WTC11 (cell line): ENCODE measurements around the gene NRIP3.

ENCODE experiments used
- AR ChIP-seq: fragments of 250-450 bp; sonication (Bioruptor Pico); IDR thresholded peaks from 2 replicates; pipeline ENCODE4 v1.9.0; 2021; ENCODE audit warnings: mild to moderate bottlenecking
- CREB1 ChIP-seq: sonication (generic); formaldehyde crosslinking; IDR thresholded peaks from 2 replicates; pipeline ENCODE4 v1.8.0; 2023; ENCODE audit warnings: mild to moderate bottlenecking, missing genetic modification reagents
- CTCF ChIP-seq: fragments of 200-600 bp; IDR thresholded peaks from 2 replicates; pipeline ENCODE4 v1.8.0; 2022; ENCODE audit warnings: antibody characterized with exemption
- E2F5 ChIP-seq: sonication (generic); formaldehyde crosslinking; IDR thresholded peaks from 2 replicates; pipeline ENCODE4 v1.8.1; 2022; ENCODE audit warnings: mild to moderate bottlenecking, moderate library complexity, missing genetic modification reagents
- MXD4 ChIP-seq: fragments of 250-450 bp; sonication (Bioruptor Pico); IDR thresholded peaks from 2 replicates; pipeline ENCODE4 v1.8.0; 2021; ENCODE audit warnings: mild to moderate bottlenecking, moderate library complexity, borderline replicate concordance
- NFYB ChIP-seq: sonication (generic); formaldehyde crosslinking; conservative IDR thresholded peaks from 2 replicates; pipeline ENCODE4 v1.8.0; 2022; ENCODE audit warnings: low read depth, missing genetic modification reagents
- NR2C2 ChIP-seq: sonication (generic); formaldehyde crosslinking; IDR thresholded peaks from 2 replicates; pipeline ENCODE4 v1.8.0; 2022; ENCODE audit warnings: mild to moderate bottlenecking, missing genetic modification reagents
- RELA ChIP-seq: sonication (generic); formaldehyde crosslinking; IDR thresholded peaks from 2 replicates; pipeline ENCODE4 v1.8.1; 2022; ENCODE audit warnings: missing genetic modification reagents, mild to moderate bottlenecking, borderline replicate concordance
- ZNF121 ChIP-seq: sonication (generic); formaldehyde crosslinking; IDR thresholded peaks from 2 replicates; pipeline ENCODE4 v1.8.0; 2023; ENCODE audit warnings: missing genetic modification reagents
- ZNF416 ChIP-seq: fragments of 250-450 bp; sonication (Bioruptor Pico); IDR thresholded peaks from 2 replicates; pipeline ENCODE4 v1.9.0; 2021; ENCODE audit warnings: mild to moderate bottlenecking, inconsistent platforms
- TF ChIP-seq, protein P1 (sequence below): sonication (generic); formaldehyde crosslinking; IDR thresholded peaks from 2 replicates; pipeline ENCODE4 v1.8.0; 2022; ENCODE audit warnings: missing genetic modification reagents
- TF ChIP-seq, protein P2 (sequence below): sonication (generic); formaldehyde crosslinking; IDR thresholded peaks from 2 replicates; pipeline ENCODE4 v1.8.0; 2023; ENCODE audit warnings: missing genetic modification reagents, mild to moderate bottlenecking, borderline replicate concordance

GRCh38 chr11:9047964-9048523 lies 44.2 kb upstream of the NRIP3 start:
- no peak for TF ChIP-seq NFYB (CRISPR knock-in tag)
- no peak for TF ChIP-seq CTCF
- TF ChIP-seq E2F5 (CRISPR knock-in tag): no peak
- TF ChIP-seq, protein P1, sequence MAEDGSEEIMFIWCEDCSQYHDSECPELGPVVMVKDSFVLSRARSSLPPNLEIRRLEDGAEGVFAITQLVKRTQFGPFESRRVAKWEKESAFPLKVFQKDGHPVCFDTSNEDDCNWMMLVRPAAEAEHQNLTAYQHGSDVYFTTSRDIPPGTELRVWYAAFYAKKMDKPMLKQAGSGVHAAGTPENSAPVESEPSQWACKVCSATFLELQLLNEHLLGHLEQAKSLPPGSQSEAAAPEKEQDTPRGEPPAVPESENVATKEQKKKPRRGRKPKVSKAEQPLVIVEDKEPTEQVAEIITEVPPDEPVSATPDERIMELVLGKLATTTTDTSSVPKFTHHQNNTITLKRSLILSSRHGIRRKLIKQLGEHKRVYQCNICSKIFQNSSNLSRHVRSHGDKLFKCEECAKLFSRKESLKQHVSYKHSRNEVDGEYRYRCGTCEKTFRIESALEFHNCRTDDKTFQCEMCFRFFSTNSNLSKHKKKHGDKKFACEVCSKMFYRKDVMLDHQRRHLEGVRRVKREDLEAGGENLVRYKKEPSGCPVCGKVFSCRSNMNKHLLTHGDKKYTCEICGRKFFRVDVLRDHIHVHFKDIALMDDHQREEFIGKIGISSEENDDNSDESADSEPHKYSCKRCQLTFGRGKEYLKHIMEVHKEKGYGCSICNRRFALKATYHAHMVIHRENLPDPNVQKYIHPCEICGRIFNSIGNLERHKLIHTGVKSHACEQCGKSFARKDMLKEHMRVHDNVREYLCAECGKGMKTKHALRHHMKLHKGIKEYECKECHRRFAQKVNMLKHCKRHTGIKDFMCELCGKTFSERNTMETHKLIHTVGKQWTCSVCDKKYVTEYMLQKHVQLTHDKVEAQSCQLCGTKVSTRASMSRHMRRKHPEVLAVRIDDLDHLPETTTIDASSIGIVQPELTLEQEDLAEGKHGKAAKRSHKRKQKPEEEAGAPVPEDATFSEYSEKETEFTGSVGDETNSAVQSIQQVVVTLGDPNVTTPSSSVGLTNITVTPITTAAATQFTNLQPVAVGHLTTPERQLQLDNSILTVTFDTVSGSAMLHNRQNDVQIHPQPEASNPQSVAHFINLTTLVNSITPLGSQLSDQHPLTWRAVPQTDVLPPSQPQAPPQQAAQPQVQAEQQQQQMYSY (CRISPR knock-in tag): no peak
- TF ChIP-seq AR (CRISPR knock-in tag): no peak
- TF ChIP-seq CREB1 (CRISPR knock-in tag): no peak
- TF ChIP-seq ZNF416 (CRISPR knock-in tag): no peak
- no peak for TF ChIP-seq RELA (CRISPR knock-in tag)
- TF ChIP-seq MXD4 (CRISPR knock-in tag): no peak
- TF ChIP-seq NR2C2 (CRISPR knock-in tag): no peak
- TF ChIP-seq ZNF121 (CRISPR knock-in tag): no peak
- TF ChIP-seq, protein P2, sequence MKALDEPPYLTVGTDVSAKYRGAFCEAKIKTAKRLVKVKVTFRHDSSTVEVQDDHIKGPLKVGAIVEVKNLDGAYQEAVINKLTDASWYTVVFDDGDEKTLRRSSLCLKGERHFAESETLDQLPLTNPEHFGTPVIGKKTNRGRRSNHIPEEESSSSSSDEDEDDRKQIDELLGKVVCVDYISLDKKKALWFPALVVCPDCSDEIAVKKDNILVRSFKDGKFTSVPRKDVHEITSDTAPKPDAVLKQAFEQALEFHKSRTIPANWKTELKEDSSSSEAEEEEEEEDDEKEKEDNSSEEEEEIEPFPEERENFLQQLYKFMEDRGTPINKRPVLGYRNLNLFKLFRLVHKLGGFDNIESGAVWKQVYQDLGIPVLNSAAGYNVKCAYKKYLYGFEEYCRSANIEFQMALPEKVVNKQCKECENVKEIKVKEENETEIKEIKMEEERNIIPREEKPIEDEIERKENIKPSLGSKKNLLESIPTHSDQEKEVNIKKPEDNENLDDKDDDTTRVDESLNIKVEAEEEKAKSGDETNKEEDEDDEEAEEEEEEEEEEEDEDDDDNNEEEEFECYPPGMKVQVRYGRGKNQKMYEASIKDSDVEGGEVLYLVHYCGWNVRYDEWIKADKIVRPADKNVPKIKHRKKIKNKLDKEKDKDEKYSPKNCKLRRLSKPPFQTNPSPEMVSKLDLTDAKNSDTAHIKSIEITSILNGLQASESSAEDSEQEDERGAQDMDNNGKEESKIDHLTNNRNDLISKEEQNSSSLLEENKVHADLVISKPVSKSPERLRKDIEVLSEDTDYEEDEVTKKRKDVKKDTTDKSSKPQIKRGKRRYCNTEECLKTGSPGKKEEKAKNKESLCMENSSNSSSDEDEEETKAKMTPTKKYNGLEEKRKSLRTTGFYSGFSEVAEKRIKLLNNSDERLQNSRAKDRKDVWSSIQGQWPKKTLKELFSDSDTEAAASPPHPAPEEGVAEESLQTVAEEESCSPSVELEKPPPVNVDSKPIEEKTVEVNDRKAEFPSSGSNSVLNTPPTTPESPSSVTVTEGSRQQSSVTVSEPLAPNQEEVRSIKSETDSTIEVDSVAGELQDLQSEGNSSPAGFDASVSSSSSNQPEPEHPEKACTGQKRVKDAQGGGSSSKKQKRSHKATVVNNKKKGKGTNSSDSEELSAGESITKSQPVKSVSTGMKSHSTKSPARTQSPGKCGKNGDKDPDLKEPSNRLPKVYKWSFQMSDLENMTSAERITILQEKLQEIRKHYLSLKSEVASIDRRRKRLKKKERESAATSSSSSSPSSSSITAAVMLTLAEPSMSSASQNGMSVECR (CRISPR knock-in tag): no peak
